Skin of body (tissue), 2 donors: Measurements from ENCODE around the gene STAT6. TPM values are rescaled to one million over a fixed set of nuclear protein-coding genes. Genes with fewer than 3 reads are reported as not detected.
"Not testable (repeated sequence)": the region's sequence is repeated elsewhere in the genome, so short reads cannot be mapped to it uniquely, and the experiment has no call there.

Experiments used
- DNase-seq: peaks from one replicate; lab custom pipeline; 2025; lab: John Stamatoyannopoulos, UW
- total RNA-seq: library from RNA; depleted of rRNA; stranded (reverse); fragments of >200 nt; gene quantifications from one replicate; pipeline ENCODE4 v1.2.3, GENCODE V29; 2014

The STAT6 gene
- total RNA-seq, 1 donor from 2014 or later: 82.7 TPM

GRCh38 chr12:57053901-57054300 is 57.3 kb downstream of the STAT6 start:
- DNase-seq: not testable (repeated sequence)

- not testable (repeated sequence) for DNase-seq
Observed at GRCh38 chr12:57053146-57053545, 58.0 kb downstream of the STAT6 start.

GRCh38 chr12:57051011-57051410 is 60.2 kb downstream of the STAT6 start:
- DNase-seq: no peak

GRCh38 chr12:57049890-57050289 is 61.3 kb downstream of the STAT6 start, which contains the start of gene MYO1A:
TSS of gene MYO1A (minus strand) at chr12:57050129. CDS start at chr12:57048323, 1,806 bp downstream.
- no peak for DNase-seq

GRCh38 chr12:57049119-57049446 is 62.1 kb downstream of the STAT6 start:
- no peak for DNase-seq

GRCh38 chr12:57048423-57049118 is 62.6 kb downstream of the STAT6 start:
- DNase-seq: no peak

- no peak for DNase-seq
Observed at GRCh38 chr12:57047981-57048380, 63.2 kb downstream of the STAT6 start.

GRCh38 chr12:57046947-57047890 is 63.9 kb downstream of the STAT6 start:
- DNase-seq: no peak

GRCh38 chr12:57046086-57046791 is 64.9 kb downstream of the STAT6 start:
- no peak for DNase-seq

Other genes with a start within 250 kb of the STAT6 start
- gene SDR9C7, start 177.0 kb downstream of the STAT6 start, total RNA-seq: 7.1 TPM
- 0.69 TPM for gene RDH16, start 153.8 kb downstream of the STAT6 start, total RNA-seq
- gene ZBTB39, start 104.8 kb downstream of the STAT6 start, total RNA-seq: 4.8 TPM
- gene TAC3, start 94.8 kb downstream of the STAT6 start, total RNA-seq: not detected
- gene MYO1A, start 61.2 kb downstream of the STAT6 start, total RNA-seq: 0.69 TPM
- 12.5 TPM for gene NEMP1, start 32.6 kb downstream of the STAT6 start, total RNA-seq
- 35.7 TPM for gene NAB2, start 22.2 kb downstream of the STAT6 start, total RNA-seq
- 149 TPM for gene LRP1, start 17.1 kb upstream of the STAT6 start, total RNA-seq
- not detected for gene LRP1-AS, start 36.3 kb upstream of the STAT6 start, total RNA-seq
- 6.6 TPM for gene NXPH4, start 105.4 kb upstream of the STAT6 start, total RNA-seq
- 48.8 TPM for gene SHMT2, start 118.3 kb upstream of the STAT6 start, total RNA-seq
- 20.2 TPM for gene STAC3, start 139.8 kb upstream of the STAT6 start, total RNA-seq